Myocyte (in vitro differentiated cells): Measurements from ENCODE around the gene SHMT2. TPM values are rescaled to one million over a fixed set of nuclear protein-coding genes. Genes with fewer than 3 reads are reported as not detected.

Experiments
- DNase-seq: peaks from one replicate; pipeline ENCODE4 v3.0.0-alpha.2; 2012; ENCODE audit warnings: low read depth
- total RNA-seq: library from RNA; depleted of rRNA; stranded (reverse); fragments of >200 nt; gene quantifications from 2 replicates; pipeline ENCODE4 v1.2.3, GENCODE V29; 2014

The SHMT2 gene
- total RNA-seq, 1 donor from 2014 or later: 153 TPM

- DNase-seq: no peak
Observed at GRCh38 chr12:57196956-57197355, 32.6 kb upstream of the SHMT2 start.

DNA sequence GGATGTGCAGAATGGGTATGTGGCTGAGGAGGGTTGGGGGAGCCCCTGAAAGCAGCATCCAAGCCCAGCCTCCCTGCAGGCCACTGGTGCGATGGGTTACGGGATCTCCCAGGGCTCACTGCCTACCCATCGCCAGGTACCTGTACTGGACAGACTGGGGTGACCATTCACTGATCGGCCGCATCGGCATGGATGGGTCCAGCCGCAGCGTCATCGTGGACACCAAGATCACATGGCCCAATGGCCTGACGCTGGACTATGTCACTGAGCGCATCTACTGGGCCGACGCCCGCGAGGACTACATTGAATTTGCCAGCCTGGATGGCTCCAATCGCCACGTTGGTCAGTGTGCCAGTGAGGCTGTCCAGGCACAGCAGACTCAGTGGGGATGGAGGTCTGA, 31.2 kb upstream of the SHMT2 start:
- no peak for DNase-seq

DNA sequence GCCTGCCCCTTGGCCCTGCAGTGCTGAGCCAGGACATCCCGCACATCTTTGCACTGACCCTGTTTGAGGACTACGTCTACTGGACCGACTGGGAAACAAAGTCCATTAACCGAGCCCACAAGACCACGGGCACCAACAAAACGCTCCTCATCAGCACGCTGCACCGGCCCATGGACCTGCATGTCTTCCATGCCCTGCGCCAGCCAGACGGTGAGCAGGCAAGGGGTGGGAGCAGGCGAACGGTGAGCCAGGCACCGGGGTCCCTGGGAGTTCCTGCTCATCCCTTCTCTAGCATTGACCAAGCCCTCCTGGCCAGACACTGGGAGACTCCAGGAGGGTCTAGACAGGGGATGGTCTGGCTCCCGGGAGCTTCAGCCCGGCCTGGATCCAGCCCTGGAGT, 30.3 kb upstream of the SHMT2 start:
- DNase-seq: no peak

GRCh38 chr12:57200497-57200896, 29.0 kb upstream of the SHMT2 start:
- DNase-seq: no peak

DNA sequence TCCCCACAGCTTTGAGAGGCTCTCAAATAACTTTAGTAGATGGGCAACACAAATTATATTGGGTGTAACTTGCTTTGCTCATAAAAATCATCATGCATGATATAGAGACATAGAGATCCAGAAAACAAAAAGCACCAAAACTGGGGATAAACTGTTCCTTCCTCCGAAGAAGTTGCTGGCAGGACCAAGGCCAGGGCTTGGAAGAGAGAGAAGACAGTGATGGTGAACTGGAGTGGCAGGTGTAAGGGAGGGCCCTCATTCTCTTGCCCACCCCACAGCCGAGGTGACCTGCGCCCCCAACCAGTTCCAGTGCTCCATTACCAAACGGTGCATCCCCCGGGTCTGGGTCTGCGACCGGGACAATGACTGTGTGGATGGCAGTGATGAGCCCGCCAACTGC, 28.3 kb upstream of the SHMT2 start:
- DNase-seq: no peak

GRCh38 chr12:57201631-57202030, 27.9 kb upstream of the SHMT2 start:
- no peak for DNase-seq

GRCh38 chr12:57202321-57202720, 27.2 kb upstream of the SHMT2 start:
- DNase-seq: no peak

GRCh38 chr12:57203201-57203600, 26.3 kb upstream of the SHMT2 start:
- no peak for DNase-seq

DNA sequence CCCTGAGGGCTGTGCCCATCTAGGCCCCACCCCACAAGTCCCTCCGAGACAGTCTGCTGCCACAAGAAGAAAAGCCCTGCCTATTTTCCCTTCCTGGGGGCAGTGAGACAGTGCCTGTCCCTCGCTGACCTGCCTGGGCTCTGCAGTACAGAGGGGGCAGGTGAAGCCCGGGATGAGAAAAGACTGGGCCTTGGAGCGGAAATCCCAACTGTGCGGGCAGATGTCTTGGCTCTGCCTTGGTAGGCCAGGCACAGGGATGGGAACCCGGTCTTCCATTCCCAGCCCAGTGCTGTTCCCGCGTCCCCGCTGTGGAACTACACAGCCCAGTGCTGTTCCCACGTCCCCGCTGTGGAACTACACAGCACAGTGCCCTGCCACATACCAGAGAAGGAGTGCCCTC, 25.7 kb upstream of the SHMT2 start:
- no peak for DNase-seq

- no peak for DNase-seq
Observed at GRCh38 chr12:57204454-57204853, 25.1 kb upstream of the SHMT2 start.

GRCh38 chr12:57205186-57205585, 24.3 kb upstream of the SHMT2 start:
- no peak for DNase-seq

DNA sequence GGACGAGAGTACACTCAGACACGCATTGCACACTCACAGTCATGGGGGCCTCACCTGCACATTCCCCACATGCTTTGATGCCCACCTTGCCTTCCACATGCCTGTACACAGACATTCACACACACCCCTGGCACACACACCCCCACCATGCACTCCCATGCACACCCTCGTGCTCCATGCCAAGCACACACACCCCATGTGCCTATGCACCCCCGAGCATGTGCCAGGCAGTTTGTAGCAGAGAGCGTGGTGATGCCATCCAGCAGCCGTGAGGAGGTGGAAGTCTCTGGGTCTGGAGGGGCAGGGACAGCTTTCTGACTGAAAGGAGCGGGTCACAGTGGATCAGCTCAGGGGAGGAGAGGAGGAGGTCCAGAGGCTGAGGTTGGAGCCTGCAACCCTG, 23.6 kb upstream of the SHMT2 start:
- DNase-seq: no peak

DNA sequence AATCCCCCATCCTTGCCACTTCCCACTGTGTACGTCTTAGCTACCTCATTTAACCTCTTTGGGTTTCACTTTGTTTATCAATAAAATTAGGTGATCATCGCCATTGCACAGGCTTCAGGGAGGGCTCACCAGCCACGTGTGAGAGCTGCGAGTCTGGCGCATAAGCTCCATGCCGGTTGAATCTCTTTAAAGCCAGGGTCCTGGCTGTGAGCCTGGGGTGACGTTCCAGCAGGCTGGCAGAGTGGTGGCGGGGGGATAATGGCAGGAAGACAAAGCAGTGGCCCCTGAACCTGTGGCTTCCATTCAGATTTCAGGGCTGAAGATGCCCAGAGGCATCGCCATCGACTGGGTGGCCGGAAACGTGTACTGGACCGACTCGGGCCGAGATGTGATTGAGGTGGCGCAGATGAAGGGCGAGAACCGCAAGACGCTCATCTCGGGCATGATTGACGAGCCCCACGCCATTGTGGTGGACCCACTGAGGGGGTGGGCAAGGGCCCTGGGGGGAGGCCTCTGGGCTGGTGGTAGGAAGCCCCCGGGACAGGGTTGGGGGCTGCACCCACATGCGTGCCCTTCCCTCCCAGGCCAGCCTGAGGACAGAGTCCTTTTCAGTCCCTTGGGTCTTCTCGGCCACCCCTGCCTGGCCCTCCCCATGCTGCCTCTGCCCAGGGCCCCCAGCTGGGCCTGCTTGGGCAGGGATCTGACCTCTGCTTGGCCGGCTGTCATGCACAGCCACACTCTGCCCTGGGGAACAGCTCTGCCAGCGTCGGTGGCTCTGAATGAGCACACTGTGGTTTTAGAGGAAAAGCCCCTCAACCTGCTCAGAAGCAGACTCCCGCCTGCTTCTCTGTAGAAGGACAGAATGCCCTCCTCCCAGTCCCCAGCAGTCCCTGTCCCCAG, 21.5 kb upstream of the SHMT2 start:
- no peak for DNase-seq

GRCh38 chr12:57208631-57209282, 20.8 kb upstream of the SHMT2 start:
- DNase-seq: no peak

- DNase-seq: no peak
Observed at GRCh38 chr12:57209916-57210315, 19.6 kb upstream of the SHMT2 start.

DNA sequence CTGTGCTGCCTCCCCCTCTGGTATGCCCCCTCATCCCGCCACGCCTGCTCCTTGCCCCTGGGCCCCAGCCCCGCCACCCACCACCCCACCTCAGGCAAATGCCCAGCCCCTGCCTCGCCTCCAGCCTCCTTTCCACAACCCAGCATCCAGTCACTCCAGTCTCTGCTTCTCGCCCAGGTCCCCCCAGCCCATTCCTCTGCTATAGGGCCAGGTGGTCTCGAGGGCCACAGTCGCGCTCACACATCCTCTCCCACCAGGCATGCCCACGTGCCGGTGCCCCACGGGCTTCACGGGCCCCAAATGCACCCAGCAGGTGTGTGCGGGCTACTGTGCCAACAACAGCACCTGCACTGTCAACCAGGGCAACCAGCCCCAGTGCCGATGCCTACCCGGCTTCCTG, 19.1 kb upstream of the SHMT2 start:
- DNase-seq: no peak

DNA sequence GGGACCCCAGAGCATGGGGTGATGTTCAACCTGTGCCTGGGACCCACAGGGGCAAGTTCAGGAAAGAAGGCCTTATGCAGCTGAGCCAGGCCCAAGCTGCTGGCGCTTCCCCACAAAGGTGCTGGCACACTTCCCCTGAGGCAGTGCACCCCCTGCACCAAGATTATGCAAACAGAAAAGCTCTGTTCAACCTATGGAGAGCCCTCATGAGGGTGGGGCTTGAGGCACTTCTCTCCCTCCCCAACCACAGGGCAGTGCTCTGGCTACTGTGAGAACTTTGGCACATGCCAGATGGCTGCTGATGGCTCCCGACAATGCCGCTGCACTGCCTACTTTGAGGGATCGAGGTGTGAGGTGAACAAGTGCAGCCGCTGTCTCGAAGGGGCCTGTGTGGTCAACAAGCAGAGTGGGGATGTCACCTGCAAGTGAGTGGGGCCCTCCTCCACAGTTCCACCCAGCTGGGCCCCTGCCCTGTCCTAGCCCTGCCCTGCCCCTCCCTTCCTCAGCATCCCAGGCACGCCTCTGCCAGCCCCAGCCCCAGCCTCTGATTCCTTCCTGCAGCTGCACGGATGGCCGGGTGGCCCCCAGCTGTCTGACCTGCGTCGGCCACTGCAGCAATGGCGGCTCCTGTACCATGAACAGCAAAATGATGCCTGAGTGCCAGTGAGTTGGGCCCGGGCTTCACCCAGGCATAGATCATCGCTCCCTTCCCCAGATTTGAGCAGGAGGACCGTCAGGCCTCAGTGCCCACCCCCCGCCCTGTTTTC, 18.4 kb upstream of the SHMT2 start:
- DNase-seq: no peak

DNA sequence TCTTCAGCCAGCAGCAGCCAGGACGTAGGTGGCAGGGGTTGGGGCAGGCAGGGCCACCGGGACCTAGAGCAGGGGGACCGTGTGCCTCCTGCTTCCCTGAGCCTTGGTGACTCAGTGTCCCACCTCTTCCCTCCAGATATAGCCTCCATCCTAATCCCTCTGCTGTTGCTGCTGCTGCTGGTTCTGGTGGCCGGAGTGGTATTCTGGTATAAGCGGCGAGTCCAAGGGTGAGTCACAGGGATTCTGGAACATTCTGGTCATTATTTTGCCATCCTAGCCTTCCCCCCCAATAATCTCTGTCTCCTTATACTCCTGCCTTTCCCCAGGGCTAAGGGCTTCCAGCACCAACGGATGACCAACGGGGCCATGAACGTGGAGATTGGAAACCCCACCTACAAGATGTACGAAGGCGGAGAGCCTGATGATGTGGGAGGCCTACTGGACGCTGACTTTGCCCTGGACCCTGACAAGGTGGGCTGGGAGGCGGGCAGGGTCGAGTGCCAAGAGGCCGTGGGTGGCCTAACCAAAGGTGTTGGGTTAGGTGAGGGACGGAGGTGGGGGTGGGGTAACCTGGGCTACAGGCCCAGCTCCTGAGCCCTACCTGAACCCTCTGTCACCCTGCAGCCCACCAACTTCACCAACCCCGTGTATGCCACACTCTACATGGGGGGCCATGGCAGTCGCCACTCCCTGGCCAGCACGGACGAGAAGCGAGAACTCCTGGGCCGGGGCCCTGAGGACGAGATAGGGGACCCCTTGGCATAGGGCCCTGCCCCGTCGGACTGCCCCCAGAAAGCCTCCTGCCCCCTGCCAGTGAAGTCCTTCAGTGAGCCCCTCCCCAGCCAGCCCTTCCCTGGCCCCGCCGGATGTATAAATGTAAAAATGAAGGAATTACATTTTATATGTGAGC, 17.5 kb upstream of the SHMT2 start:
- DNase-seq: peak; percentile 47

- no peak for DNase-seq
Observed at GRCh38 chr12:57212701-57213057, 16.8 kb upstream of the SHMT2 start.

- peak; percentile 87 for DNase-seq
Observed at GRCh38 chr12:57213058-57213715, 16.3 kb upstream of the SHMT2 start.
